ENCODE results near the gene GFAP.

- TF ChIP-seq POLR2A (IDR thresholded peaks at IDR 0.05), result no peak
- TF ChIP-seq CTCF (IDR thresholded peaks at IDR 0.05), result no peak
Observed at GRCh38 chr17:44915862-44916780, 821 bp upstream of the GFAP start.
